HG02970 (cell line): ENCODE measurements around the gene SDCCAG8.

Source experiments
- ATAC-seq: cut with Tn5 transposase; IDR thresholded peaks from one replicate; pipeline ENCODE4 v1.9.1; 2021; ENCODE audit warnings: mild to moderate bottlenecking, moderate library complexity, moderate number of reproducible peaks; ENCODE audit not compliant: unreplicated experiment, low FRiP score

Gene SDCCAG8

GRCh38 chr1:243495442-243496186 is 239.8 kb downstream of the SDCCAG8 start:
- ATAC-seq: no peak

- no peak for ATAC-seq
Observed at GRCh38 chr1:243496187-243496646, 240.4 kb downstream of the SDCCAG8 start.

- ATAC-seq: no peak
Observed at GRCh38 chr1:243496806-243497205, 241.0 kb downstream of the SDCCAG8 start.

GRCh38 chr1:243497939-243498681 is 242.3 kb downstream of the SDCCAG8 start:
- no peak for ATAC-seq

- ATAC-seq: no peak
Observed at GRCh38 chr1:243499248-243499647, 243.4 kb downstream of the SDCCAG8 start.

GRCh38 chr1:243499711-243500110 is 243.9 kb downstream of the SDCCAG8 start:
- no peak for ATAC-seq

GRCh38 chr1:243500512-243500911 is 244.7 kb downstream of the SDCCAG8 start:
- ATAC-seq: no peak

- no peak for ATAC-seq
Observed at GRCh38 chr1:243501002-243501401, 245.2 kb downstream of the SDCCAG8 start.

- no peak for ATAC-seq
Observed at GRCh38 chr1:243503155-243503554, 247.3 kb downstream of the SDCCAG8 start.

- no peak for ATAC-seq
Observed at GRCh38 chr1:243505986-243506689, 250.3 kb downstream of the SDCCAG8 start.

GRCh38 chr1:243507001-243507671 is 251.3 kb downstream of the SDCCAG8 start:
- ATAC-seq: no peak

DNA sequence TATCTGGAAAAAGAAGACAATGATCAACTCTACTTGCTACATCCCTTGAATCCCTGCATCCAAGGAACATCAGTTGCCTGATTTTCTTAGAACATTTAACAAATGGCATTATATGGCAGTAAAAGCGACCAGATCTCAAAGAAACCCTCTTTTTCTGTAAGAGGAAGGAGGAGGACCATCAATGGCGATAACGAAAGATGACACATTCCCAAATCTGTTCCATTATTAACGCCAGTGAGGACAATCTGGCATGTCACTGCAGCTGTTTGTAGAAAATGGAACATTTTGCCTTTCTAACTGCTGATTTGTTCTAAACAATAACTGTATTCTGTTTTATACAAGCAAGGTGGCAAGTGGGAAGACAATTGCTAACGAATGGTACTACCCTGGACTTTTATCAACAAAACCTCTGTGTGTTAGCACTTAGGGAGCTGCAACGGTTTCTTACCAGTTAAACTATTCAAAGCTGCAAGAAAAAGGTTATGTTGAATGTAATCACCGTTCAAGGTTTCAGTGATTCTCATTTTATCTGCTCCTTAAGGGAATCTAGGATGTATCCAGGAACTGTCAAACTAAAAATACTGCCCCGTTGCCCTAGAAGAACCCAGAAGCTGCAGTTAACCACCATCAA is 251.9 kb downstream of the SDCCAG8 start:
- ATAC-seq: no peak

DNA sequence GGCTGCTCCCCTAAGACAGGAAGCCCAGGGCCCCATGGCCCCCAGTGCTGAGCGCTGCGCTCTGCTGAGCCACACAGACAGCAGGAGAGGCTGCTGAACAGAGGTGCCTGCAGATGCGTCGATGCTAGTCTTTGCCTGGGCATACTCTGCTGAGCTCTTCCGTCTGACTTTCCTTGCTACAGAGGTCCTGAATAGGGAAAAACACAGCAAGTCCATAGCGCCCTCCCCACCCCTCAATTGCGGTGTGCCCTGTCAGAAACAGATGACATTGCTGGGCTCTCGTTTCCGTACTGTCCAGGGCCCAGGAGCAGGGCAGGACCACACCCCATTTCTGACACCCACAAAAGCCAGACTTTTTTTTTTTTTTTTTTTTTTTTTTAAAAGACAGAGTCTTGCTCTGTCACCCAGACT is 252.5 kb downstream of the SDCCAG8 start:
- ATAC-seq: no peak

- ATAC-seq: no peak
Observed at GRCh38 chr1:243508943-243509342, 253.1 kb downstream of the SDCCAG8 start.

- ATAC-seq: no peak
Observed at GRCh38 chr1:243510928-243511327, 255.1 kb downstream of the SDCCAG8 start.

DNA sequence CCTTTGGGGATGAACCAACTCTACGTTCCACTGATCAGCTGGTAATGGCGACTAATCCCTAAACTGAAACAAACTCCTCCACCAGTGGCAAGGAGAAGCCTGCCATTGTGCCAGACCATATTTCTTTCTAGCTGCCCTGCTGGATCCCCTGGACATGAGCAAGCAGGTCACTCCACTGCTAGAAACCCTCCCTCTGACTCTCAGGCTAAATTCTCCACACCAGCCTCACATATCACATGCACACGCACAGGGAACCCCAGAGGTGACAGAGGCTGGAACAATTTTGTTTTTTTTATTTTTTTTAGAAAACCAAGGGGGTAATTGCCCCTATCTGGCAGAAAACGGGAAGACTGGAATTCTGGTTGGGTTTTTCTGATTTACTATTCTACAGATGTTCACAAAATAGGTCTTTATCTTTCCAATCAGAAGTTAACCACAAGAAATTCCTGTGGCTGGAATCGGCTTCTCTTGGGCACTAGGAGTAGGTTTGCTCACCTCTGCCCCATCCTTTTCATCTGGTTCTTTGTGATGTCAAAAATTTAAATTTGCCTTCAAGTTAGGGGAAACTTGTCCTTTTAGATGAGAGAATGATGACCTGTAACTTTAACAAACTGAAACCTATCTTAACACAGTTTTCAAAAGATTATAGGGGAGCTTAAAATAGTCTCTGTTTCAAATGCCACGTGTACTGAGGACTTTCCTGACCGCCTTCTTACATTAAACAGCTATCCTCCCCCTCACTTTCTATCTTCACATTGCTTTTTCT is 258.1 kb downstream of the SDCCAG8 start:
- ATAC-seq: no peak

DNA sequence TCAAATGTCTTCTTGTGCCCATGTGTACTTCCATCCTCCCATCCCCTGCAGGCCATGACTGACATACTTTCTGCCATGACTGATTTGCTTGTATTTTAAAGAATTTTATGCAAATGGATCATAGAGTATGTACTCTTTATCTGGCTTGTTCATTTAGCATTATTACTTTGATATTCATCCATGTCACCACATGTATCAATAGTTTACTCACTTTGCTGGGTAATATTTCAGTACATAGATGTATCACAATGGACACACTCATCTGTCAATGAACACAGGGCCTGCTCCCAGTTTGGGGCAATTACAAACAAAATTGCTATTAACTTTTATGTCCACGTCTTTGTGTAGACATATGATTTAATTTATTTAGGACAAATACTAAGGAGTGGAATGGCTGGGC is 259.1 kb downstream of the SDCCAG8 start:
- no peak for ATAC-seq

GRCh38 chr1:243520831-243521230 is 265.0 kb downstream of the SDCCAG8 start:
- no peak for ATAC-seq

- ATAC-seq: no peak
Observed at GRCh38 chr1:243523766-243524165, 267.9 kb downstream of the SDCCAG8 start.
